NCI-H2107 (cell line): ENCODE results near the gene FBXL16.
"Not testable (repeated sequence)": the region's sequence is repeated elsewhere in the genome, so short reads cannot be mapped to it uniquely, and the experiment has no call there.

Experiments used
- DNase-seq: peaks from one replicate; lab custom pipeline; 2025; lab: John Stamatoyannopoulos, UW

Gene FBXL16

GRCh38 chr16:709566-710499, 4.2 kb upstream of the FBXL16 start:
- peak; percentile 79 for DNase-seq

- DNase-seq, result no peak
Measured at GRCh38 chr16:708959-709358, 3.4 kb upstream of the FBXL16 start.

GRCh38 chr16:708019-708418, 2.4 kb upstream of the FBXL16 start:
- DNase-seq, result no peak

- DNase-seq, result no peak
Measured at GRCh38 chr16:707062-707538, 1.5 kb upstream of the FBXL16 start.

- no peak for DNase-seq
Measured at GRCh38 chr16:706189-707061, 824 bp upstream of the FBXL16 start.

GRCh38 chr16:704552-705380, 835 bp downstream of the FBXL16 start:
- no peak for DNase-seq

GRCh38 chr16:704047-704446, 1.6 kb downstream of the FBXL16 start:
- DNase-seq, result no peak

GRCh38 chr16:703406-703805, 2.2 kb downstream of the FBXL16 start:
- no peak for DNase-seq

GRCh38 chr16:702341-702740, 3.3 kb downstream of the FBXL16 start:
- no peak for DNase-seq

GRCh38 chr16:700684-701584, 4.7 kb downstream of the FBXL16 start:
- DNase-seq, result no peak

- DNase-seq, result no peak
Measured at GRCh38 chr16:698911-699671, 6.5 kb downstream of the FBXL16 start.

GRCh38 chr16:695355-696089, 10.1 kb downstream of the FBXL16 start:
- DNase-seq, result peak; percentile 74

- DNase-seq, result no peak
Measured at GRCh38 chr16:694863-695354, 10.7 kb downstream of the FBXL16 start.

- no peak for DNase-seq
Measured at GRCh38 chr16:694187-694862, 11.3 kb downstream of the FBXL16 start.

- no peak for DNase-seq
Measured at GRCh38 chr16:693766-694165, 11.8 kb downstream of the FBXL16 start.

- no peak for DNase-seq
Measured at GRCh38 chr16:693364-693763, 12.2 kb downstream of the FBXL16 start.

GRCh38 chr16:692356-693108, 13.1 kb downstream of the FBXL16 start:
- DNase-seq, result no peak

GRCh38 chr16:691242-691641, 14.4 kb downstream of the FBXL16 start:
- not testable (repeated sequence) for DNase-seq
